WTC11 (cell line): ENCODE data around the gene TTC24. TPM values are rescaled to one million over a fixed set of nuclear protein-coding genes. Genes with fewer than 3 reads are reported as not detected.
"Not testable (repeated sequence)": the region's sequence is repeated elsewhere in the genome, so short reads cannot be mapped to it uniquely, and the experiment has no call there.

Experiments used
- ATAC-seq: fragments of 200-7000 bp; cut with Tn5 transposase; 2 replicates; pipeline ENCODE4 v1.10.0; 2021; ENCODE audit warnings: mild to moderate bottlenecking, moderate library complexity
- CTCF ChIA-PET: fragments of 300-600 bp; sonication (Branson Sonifier 250); formaldehyde crosslinking; loops from one replicate; lab custom pipeline; 2021; ENCODE audit warnings: antibody characterized with exemption; lab: Charles Lee
- POLR2A ChIA-PET: fragments of 350-600 bp; sonication (Branson Sonifier 250); formaldehyde crosslinking; loops from one replicate; lab custom pipeline; 2021; ENCODE audit warnings: antibody characterized with exemption; lab: Charles Lee
- DNase-seq: peaks from one replicate; pipeline ENCODE4 v3.0.0; 2021; ENCODE audit warnings: low spot score
- H3K27ac Mint-ChIP-seq: 2 replicates; pipeline ENCODE4 v1.8.0; 2021; ENCODE audit warnings: mixed read lengths
- H3K27me3 Mint-ChIP-seq: 2 replicates; pipeline ENCODE4 v1.8.0; 2021; ENCODE audit warnings: low read depth, mild to moderate bottlenecking, moderate library complexity, mixed read lengths
- H3K36me3 Mint-ChIP-seq: 2 replicates; pipeline ENCODE4 v1.8.0; 2021; ENCODE audit warnings: mixed read lengths
- H3K4me1 Mint-ChIP-seq: 2 replicates; pipeline ENCODE4 v1.8.0; 2022; ENCODE audit warnings: mixed read lengths
- H3K4me3 Mint-ChIP-seq: 2 replicates; pipeline ENCODE4 v1.8.0; 2021; ENCODE audit warnings: mild to moderate bottlenecking, moderate library complexity, mixed read lengths
- H3K9me3 Mint-ChIP-seq: 2 replicates; pipeline ENCODE4 v1.8.0; 2021; ENCODE audit warnings: mixed read lengths
- FOXK1 ChIP-seq: sonication (generic); formaldehyde crosslinking; IDR thresholded peaks from 2 replicates; pipeline ENCODE4 v1.8.0; 2022; ENCODE audit warnings: mild to moderate bottlenecking, moderate library complexity, missing genetic modification reagents
- GTF2I ChIP-seq: fragments of 250-450 bp; sonication (Bioruptor Pico); conservative IDR thresholded peaks from 2 replicates; pipeline ENCODE4 v1.4.0; 2021; ENCODE audit warnings: mild to moderate bottlenecking
- HMGA2 ChIP-seq: fragments of 250-450 bp; sonication (Bioruptor Pico); IDR thresholded peaks from 2 replicates; pipeline ENCODE4 v1.4.0; 2021; ENCODE audit warnings: mild to moderate bottlenecking, moderate library complexity
- IRF1 ChIP-seq: sonication (generic); formaldehyde crosslinking; IDR thresholded peaks from 2 replicates; pipeline ENCODE4 v1.8.0; 2023; ENCODE audit warnings: missing genetic modification reagents
- IRF2 ChIP-seq: sonication (generic); formaldehyde crosslinking; IDR thresholded peaks from 2 replicates; pipeline ENCODE4 v1.8.0; 2022; ENCODE audit warnings: low read depth, missing genetic modification reagents, borderline replicate concordance
- JAZF1 ChIP-seq: fragments of 250-450 bp; sonication (Bioruptor Pico); IDR thresholded peaks from 2 replicates; pipeline ENCODE4 v1.9.0; 2021; ENCODE audit warnings: moderate library complexity, mild to moderate bottlenecking, inconsistent platforms
- MAX ChIP-seq: sonication (generic); formaldehyde crosslinking; IDR thresholded peaks from 2 replicates; pipeline ENCODE4 v1.8.0; 2022; ENCODE audit warnings: mild to moderate bottlenecking, missing genetic modification reagents
- MXD4 ChIP-seq: fragments of 250-450 bp; sonication (Bioruptor Pico); IDR thresholded peaks from 2 replicates; pipeline ENCODE4 v1.8.0; 2021; ENCODE audit warnings: mild to moderate bottlenecking, moderate library complexity, borderline replicate concordance
- MYBL2 ChIP-seq: sonication (generic); formaldehyde crosslinking; IDR thresholded peaks from 2 replicates; pipeline ENCODE4 v1.8.1; 2023; ENCODE audit warnings: mild to moderate bottlenecking, moderate library complexity, missing genetic modification reagents
- RORB ChIP-seq: fragments of 250-450 bp; sonication (Bioruptor Pico); IDR thresholded peaks from 2 replicates; pipeline ENCODE4 v1.9.0; 2021; ENCODE audit warnings: mild to moderate bottlenecking
- TCF7 ChIP-seq: sonication (generic); formaldehyde crosslinking; IDR thresholded peaks from 2 replicates; pipeline ENCODE4 v1.8.0; 2022; ENCODE audit warnings: mild to moderate bottlenecking, low read depth, missing genetic modification reagents, moderate library complexity
- TEAD4 ChIP-seq: sonication (generic); formaldehyde crosslinking; IDR thresholded peaks from 2 replicates; pipeline ENCODE4 v1.8.0; 2022; ENCODE audit warnings: mild to moderate bottlenecking, missing genetic modification reagents
- USF1 ChIP-seq: sonication (generic); formaldehyde crosslinking; IDR thresholded peaks from 2 replicates; pipeline ENCODE4 v1.8.0; 2022; ENCODE audit warnings: mild to moderate bottlenecking, missing genetic modification reagents
- total RNA-seq: library from RNA; stranded (reverse); gene quantifications from 3 replicates; pipeline ENCODE4 v1.2.3, GENCODE V29; 2021
- TF ChIP-seq, protein P1 (sequence below): sonication (generic); formaldehyde crosslinking; IDR thresholded peaks from 2 replicates; pipeline ENCODE4 v1.8.1; 2023; ENCODE audit warnings: mild to moderate bottlenecking, missing genetic modification reagents
- TF ChIP-seq, protein P2 (sequence below): sonication (generic); formaldehyde crosslinking; IDR thresholded peaks from 2 replicates; pipeline ENCODE4 v1.8.1; 2022; ENCODE audit warnings: low read depth, missing genetic modification reagents, borderline replicate concordance
- TF ChIP-seq, protein P3 (sequence below): sonication (generic); formaldehyde crosslinking; IDR thresholded peaks from 2 replicates; pipeline ENCODE4 v1.8.1; 2022; ENCODE audit warnings: missing genetic modification reagents, borderline replicate concordance

Gene TTC24
- total RNA-seq, 1 experiment from 2014 or later = 0.20 TPM

- TF ChIP-seq MAX (CRISPR knock-in tag) (no peak), HMGA2 (CRISPR knock-in tag) (no peak), JAZF1 (CRISPR knock-in tag) (no peak), TCF7 (no peak), TEAD4 (CRISPR knock-in tag) (no peak), MYBL2 (CRISPR knock-in tag) (no peak), MXD4 (CRISPR knock-in tag) (no peak)
- TF ChIP-seq, protein P1, sequence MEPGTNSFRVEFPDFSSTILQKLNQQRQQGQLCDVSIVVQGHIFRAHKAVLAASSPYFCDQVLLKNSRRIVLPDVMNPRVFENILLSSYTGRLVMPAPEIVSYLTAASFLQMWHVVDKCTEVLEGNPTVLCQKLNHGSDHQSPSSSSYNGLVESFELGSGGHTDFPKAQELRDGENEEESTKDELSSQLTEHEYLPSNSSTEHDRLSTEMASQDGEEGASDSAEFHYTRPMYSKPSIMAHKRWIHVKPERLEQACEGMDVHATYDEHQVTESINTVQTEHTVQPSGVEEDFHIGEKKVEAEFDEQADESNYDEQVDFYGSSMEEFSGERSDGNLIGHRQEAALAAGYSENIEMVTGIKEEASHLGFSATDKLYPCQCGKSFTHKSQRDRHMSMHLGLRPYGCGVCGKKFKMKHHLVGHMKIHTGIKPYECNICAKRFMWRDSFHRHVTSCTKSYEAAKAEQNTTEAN (CRISPR knock-in tag) = no peak
These were observed 50.4 kb downstream of the TTC24 start (continued) for GRCh38 chr1:156629823-156630449.

DNA sequence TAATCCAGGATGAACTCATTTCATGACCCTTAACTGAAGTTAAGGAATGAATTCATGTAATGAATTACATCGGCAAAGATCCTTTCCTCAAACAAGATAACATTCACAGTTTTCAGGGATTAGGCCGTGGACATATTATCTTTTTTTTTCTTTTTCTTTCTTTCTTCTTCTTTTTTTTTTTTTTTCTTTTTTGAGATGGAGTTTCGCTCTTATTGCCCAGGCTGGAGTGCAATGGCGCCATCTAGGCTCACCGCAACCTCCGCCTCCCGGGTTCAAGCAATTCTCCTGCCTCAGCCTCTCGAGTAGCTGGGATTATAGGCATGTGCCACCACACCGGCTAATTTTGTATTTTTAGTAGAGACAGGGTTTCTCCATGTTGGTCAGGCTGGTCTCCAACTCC is 51.6 kb downstream of the TTC24 start:
- DNase-seq, H3K4me1 Mint-ChIP-seq, POLR2A ChIA-PET, H3K4me3 Mint-ChIP-seq, H3K36me3 Mint-ChIP-seq, ATAC-seq, H3K27ac Mint-ChIP-seq, H3K9me3 Mint-ChIP-seq: not testable (repeated sequence)
- CTCF ChIA-PET = interaction anchor here (0.6 to 13.2 kb wide), 18 partner anchors 8 to 282 kb away, joined by 3 to 365 read pairs (median 4); partner anchors contain the start of genes BCAN, HAPLN2, HDGF and NES
- H3K27me3 Mint-ChIP-seq = peaks cover 47% of the 10 kb centered on the region

DNA sequence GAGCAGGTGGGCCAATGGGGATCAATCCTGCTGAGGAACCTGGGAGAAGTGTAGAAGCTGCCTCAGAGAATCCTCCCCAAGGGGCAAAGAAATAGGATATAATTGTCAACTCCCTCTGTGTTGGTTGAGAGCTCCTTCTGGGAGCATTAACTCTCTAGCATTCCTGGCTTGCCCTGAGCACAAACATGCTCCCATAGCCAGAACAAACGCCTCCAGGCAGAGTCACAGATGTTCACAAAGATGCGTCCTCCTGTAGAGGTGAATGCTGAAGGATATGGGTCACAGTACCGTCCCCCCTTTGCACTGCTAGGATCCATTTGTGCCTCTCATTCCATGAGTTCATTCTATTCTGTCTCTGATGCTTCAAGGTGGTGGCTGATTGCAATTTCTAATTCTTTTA is 52.8 kb downstream of the TTC24 start:
- DNase-seq = no peak
- Mint-ChIP-seq H3K4me3 (no peak overlapping the region), H3K4me1 (peaks cover 8% of the 10 kb centered on the region), H3K27me3 (peaks cover 43% of the 10 kb centered on the region), H3K36me3 (no peaks in the 10 kb centered on the region), H3K27ac (no peak overlapping the region), H3K9me3 (no peaks in the 10 kb centered on the region)
- no peak for ATAC-seq
- CTCF ChIA-PET = interaction anchor here (1.2 to 3.9 kb wide), 5 partner anchors 9 to 94 kb away, joined by 3 to 44 read pairs (median 5); partner anchors contain the start of genes BCAN and NES
- POLR2A ChIA-PET = no interaction called here
- no peak for TF ChIP-seq RORB (CRISPR knock-in tag)
- TF ChIP-seq, protein P2, sequence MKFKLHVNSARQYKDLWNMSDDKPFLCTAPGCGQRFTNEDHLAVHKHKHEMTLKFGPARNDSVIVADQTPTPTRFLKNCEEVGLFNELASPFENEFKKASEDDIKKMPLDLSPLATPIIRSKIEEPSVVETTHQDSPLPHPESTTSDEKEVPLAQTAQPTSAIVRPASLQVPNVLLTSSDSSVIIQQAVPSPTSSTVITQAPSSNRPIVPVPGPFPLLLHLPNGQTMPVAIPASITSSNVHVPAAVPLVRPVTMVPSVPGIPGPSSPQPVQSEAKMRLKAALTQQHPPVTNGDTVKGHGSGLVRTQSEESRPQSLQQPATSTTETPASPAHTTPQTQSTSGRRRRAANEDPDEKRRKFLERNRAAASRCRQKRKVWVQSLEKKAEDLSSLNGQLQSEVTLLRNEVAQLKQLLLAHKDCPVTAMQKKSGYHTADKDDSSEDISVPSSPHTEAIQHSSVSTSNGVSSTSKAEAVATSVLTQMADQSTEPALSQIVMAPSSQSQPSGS (CRISPR knock-in tag) = no peak
- TF ChIP-seq GTF2I = no peak
- no peak for TF ChIP-seq IRF2 (CRISPR knock-in tag)
- TF ChIP-seq, protein P3, sequence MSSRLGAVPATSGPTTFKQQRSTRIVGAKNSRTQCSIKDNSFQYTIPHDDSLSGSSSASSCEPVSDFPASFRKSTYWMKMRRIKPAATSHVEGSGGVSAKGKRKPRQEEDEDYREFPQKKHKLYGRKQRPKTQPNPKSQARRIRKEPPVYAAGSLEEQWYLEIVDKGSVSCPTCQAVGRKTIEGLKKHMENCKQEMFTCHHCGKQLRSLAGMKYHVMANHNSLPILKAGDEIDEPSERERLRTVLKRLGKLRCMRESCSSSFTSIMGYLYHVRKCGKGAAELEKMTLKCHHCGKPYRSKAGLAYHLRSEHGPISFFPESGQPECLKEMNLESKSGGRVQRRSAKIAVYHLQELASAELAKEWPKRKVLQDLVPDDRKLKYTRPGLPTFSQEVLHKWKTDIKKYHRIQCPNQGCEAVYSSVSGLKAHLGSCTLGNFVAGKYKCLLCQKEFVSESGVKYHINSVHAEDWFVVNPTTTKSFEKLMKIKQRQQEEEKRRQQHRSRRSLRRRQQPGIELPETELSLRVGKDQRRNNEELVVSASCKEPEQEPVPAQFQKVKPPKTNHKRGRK (CRISPR knock-in tag) = no peak
- no peak for TF ChIP-seq USF1 (CRISPR knock-in tag)
- TF ChIP-seq IRF1 (CRISPR knock-in tag) = no peak
- no peak for TF ChIP-seq FOXK1 (CRISPR knock-in tag)

Other genes starting within 250 kb of the TTC24 start
- 411 to 479 TPM (median 429 TPM) in 3 replicates for gene CCT3, start 241.4 kb upstream of the TTC24 start, total RNA-seq
- gene TSACC, start 241.2 kb upstream of the TTC24 start, total RNA-seq = 1.8 to 2.7 TPM (median 2.2 TPM) in 3 replicates
- gene RHBG, start 210.5 kb upstream of the TTC24 start, total RNA-seq = 1.7 to 2.3 TPM (median 1.9 TPM) in 3 replicates
- gene MEF2D, start 78.9 kb upstream of the TTC24 start, total RNA-seq = 20.6 to 24.1 TPM (median 24.0 TPM) in 3 replicates
- gene IQGAP3, start 7.2 kb upstream of the TTC24 start, total RNA-seq = 30.8 to 33.3 TPM (median 33.3 TPM) in 3 replicates
- 81.6 to 98.1 TPM (median 92.8 TPM) in 3 replicates for gene NAXE, start 12.1 kb downstream of the TTC24 start, total RNA-seq
- 37.1 to 50.1 TPM (median 38.2 TPM) in 3 replicates for gene GPATCH4, start 21.8 kb downstream of the TTC24 start, total RNA-seq
- gene HAPLN2, start 39.7 kb downstream of the TTC24 start, total RNA-seq = 1.1 to 1.3 TPM (median 1.2 TPM) in 3 replicates
- 2.5 to 3.7 TPM (median 3.6 TPM) in 3 replicates for gene BCAN, start 62.4 kb downstream of the TTC24 start, total RNA-seq
- 103 to 127 TPM (median 104 TPM) in 3 replicates for gene NES, start 97.7 kb downstream of the TTC24 start, total RNA-seq
- gene CRABP2, start 125.9 kb downstream of the TTC24 start, total RNA-seq = 135 to 195 TPM (median 186 TPM) in 3 replicates
- gene METTL25B, start 148.7 kb downstream of the TTC24 start, total RNA-seq = 32.0 to 41.0 TPM (median 37.9 TPM) in 3 replicates
- 37.2 to 43.8 TPM (median 42.2 TPM) in 3 replicates for gene ISG20L2, start 149.0 kb downstream of the TTC24 start, total RNA-seq
- 35.1 to 37.4 TPM (median 35.2 TPM) in 3 replicates for gene MRPL24, start 161.4 kb downstream of the TTC24 start, total RNA-seq
- 301 to 339 TPM (median 318 TPM) in 3 replicates for gene HDGF, start 172.0 kb downstream of the TTC24 start, total RNA-seq
- gene PRCC, start 187.8 kb downstream of the TTC24 start, total RNA-seq = 97.4 to 98.5 TPM (median 98.0 TPM) in 3 replicates
- gene SH2D2A, start 237.1 kb downstream of the TTC24 start, total RNA-seq = 4.9 to 6.9 TPM (median 6.6 TPM) in 3 replicates